ENCODE data around the gene GOLGA1.

The GOLGA1 gene

GRCh38 chr9:124831642-124832364 lies 109.1 kb downstream of the GOLGA1 start:
- no peak for DNase-seq

GRCh38 chr9:124830593-124830992 lies 110.3 kb downstream of the GOLGA1 start:
- no peak for DNase-seq

- no peak for DNase-seq
Measured at GRCh38 chr9:124829334-124829669, 111.6 kb downstream of the GOLGA1 start.

GRCh38 chr9:124828489-124829333 lies 112.2 kb downstream of the GOLGA1 start:
- DNase-seq: no peak

All from CD4-positive, alpha-beta T cell treated with Interleukin-6 for 4 hours (primary cell).